Natural killer cell (primary cell): ENCODE results near the gene SEPTIN6. TPM values are rescaled to one million over a fixed set of nuclear protein-coding genes. Genes with fewer than 3 reads are reported as not detected.
A peak's percentile ranks its signal among the peaks of the same experiment; 100 is the strongest.
"Not testable (repeated sequence)": the region's sequence is repeated elsewhere in the genome, so short reads cannot be mapped to it uniquely, and the experiment has no call there.

Experiments used
- ATAC-seq, 3 donors: fragments of 150-1000 bp in 2 of 3; fragments of 200-7000 bp in 1 of 3; cut with Tn5 transposase; 1 replicate in 1 of 3; 2 replicates in 2 of 3; pipeline ENCODE4 v1.10.0; 2021; ENCODE audit warnings: mild to moderate bottlenecking in 2 of 3, moderate library complexity in 2 of 3
- DNase-seq, 2 donors: peaks; one replicate each; pipeline versions ENCODE4 v3.0.0 to v3.0.0-alpha.2; 2013 to 2021; ENCODE audit warnings: mixed read lengths in 1 of 2
- H3K27ac ChIP-seq: one replicate; pipeline ENCODE4 v1.5.1; 2013; ENCODE audit warnings: mild to moderate bottlenecking, low read length
- H3K27me3 ChIP-seq: one replicate; pipeline ENCODE4 v1.6.1; 2013; ENCODE audit warnings: low read length; ENCODE audit not compliant: control insufficient read depth, insufficient read depth
- H3K36me3 ChIP-seq: one replicate; pipeline ENCODE4 v1.6.1; 2013; ENCODE audit warnings: low read length; ENCODE audit not compliant: control insufficient read depth, insufficient read depth
- H3K4me1 ChIP-seq: one replicate; pipeline ENCODE4 v1.6.1; 2013; ENCODE audit warnings: low read length; ENCODE audit not compliant: control insufficient read depth, insufficient read depth
- H3K4me3 ChIP-seq: one replicate; pipeline ENCODE4 v1.5.1; 2013; ENCODE audit warnings: low read length
- H3K9me3 ChIP-seq: one replicate; pipeline ENCODE4 v1.6.1; 2013; ENCODE audit warnings: low read length; ENCODE audit not compliant: control insufficient read depth, insufficient read depth
- H3K27ac Mint-ChIP-seq, 2 donors: one replicate each; pipeline ENCODE4 v1.8.0; 2022; ENCODE audit warnings: mild to moderate bottlenecking in 2 of 2, mixed read lengths in 2 of 2, moderate library complexity in 1 of 2
- H3K27me3 Mint-ChIP-seq, 2 donors: one replicate each; pipeline ENCODE4 v1.8.0; 2022; ENCODE audit warnings: low read depth in 2 of 2, mixed read lengths in 2 of 2
- H3K36me3 Mint-ChIP-seq: one replicate; pipeline ENCODE4 v1.8.0; 2022; ENCODE audit warnings: mixed read lengths
- H3K4me1 Mint-ChIP-seq, 2 donors: one replicate each; pipeline ENCODE4 v1.8.0; 2022; ENCODE audit warnings: mixed read lengths in 2 of 2
- H3K4me3 Mint-ChIP-seq: one replicate; pipeline ENCODE4 v1.8.0; 2022; ENCODE audit warnings: mild to moderate bottlenecking, moderate library complexity, mixed read lengths
- H3K9me3 Mint-ChIP-seq, 2 donors: one replicate each; pipeline ENCODE4 v1.8.0; 2022; ENCODE audit warnings: mixed read lengths in 2 of 2
- WGBS: methylation state at CpG from one replicate; pipeline ENCODE4 v1.1.7; 2013; ENCODE audit warnings: missing lambda C conversion rate; ENCODE audit not compliant: insufficient coverage; 5-methylcytosine and 5-hydroxymethylcytosine counted together
- intact Hi-C: fragments of 100-400 bp; cut with micrococcal nuclease; formaldehyde crosslinking; loops from one replicate; pipeline ENCODE4 v1.14.2; 2022
- total RNA-seq, 4 donors: library from RNA; stranded (reverse); fragments of 120-200 nt in 1 of 4; gene quantifications; one replicate each; pipeline versions ENCODE4 v1.2.3 to v1.2.4, GENCODE V29; 2013 to 2022
- TF ChIP-seq, protein P1 (sequence below): fragments of 200-600 bp; IDR thresholded peaks from one replicate; pipeline ENCODE4 v1.8.0; 2022; ENCODE audit warnings: antibody characterized with exemption

Gene SEPTIN6
- total RNA-seq, 3 donors from 2014 or later (not counting 1 experiment from before 2014, with no cell fraction given): 138 to 202 (median 158) TPM

DNA sequence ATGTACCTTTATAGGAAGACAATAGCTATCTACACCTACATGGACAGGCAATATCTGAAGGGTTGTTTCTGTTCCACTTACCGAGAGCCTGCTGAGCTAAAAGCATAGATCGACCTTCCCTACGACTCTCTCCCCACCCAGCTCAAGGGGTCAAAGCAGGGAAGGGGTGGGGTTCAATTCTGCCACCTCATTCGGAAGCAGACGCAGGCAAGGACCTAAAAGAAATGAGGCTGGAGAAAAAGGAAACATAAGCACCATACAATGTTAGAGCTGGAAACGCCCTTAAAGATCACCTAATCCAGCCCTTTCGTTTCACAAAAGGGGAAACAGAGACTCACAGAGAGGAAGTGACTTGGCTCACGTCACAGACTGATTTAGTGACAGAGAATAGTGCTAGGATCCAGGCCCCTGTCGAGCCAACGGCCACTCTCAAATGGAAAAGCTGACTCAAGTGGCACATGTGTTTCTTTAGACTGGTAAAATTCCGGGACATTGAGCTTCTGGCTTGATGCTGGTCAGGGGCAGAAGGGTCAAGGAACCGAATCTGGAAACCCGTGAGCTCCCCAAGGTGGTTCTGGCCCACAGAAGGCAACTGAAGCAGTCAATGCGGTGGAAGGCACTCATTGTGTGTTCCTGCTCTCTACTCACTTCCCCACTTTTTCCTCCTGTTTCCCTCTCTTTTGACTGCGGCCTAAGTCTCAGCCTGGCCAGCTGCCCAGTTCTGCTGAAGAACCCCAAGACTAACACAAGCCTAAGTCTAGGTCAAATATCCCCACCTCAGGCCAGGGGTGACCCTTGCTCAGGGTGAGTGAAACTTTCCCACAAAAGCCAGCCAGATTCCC is 7.5 kb downstream of the SEPTIN6 start:
- Histone ChIP-seq H3K27me3 (no peaks in the 10 kb centered on the region), H3K27ac (peak overlapping the region; percentile 100), H3K4me3 (peak overlapping the region; percentile 5), H3K4me1 (peaks cover 94% of the 10 kb centered on the region), H3K36me3 (no peaks in the 10 kb centered on the region), H3K9me3 (no peaks in the 10 kb centered on the region)
- intact Hi-C loops: loop anchor here (5.0 to 10.0 kb wide), 2 partner anchors 72 to 81 kb away; partner anchors contain the start of genes NKRF and SOWAHD
- Mint-ChIP-seq H3K9me3 (no peaks in the 10 kb centered on the region), H3K27ac (peak overlapping the region; percentile 96 to 98), H3K36me3 (no peaks in the 10 kb centered on the region), H3K4me3 (peak overlapping the region; percentile 82), H3K4me1 (peaks cover 67 to 87% of the 10 kb centered on the region in 2 donors), H3K27me3 (no peaks in the 10 kb centered on the region)
- 4% methylated on average over 9 of the region's 15 CpGs for WGBS
- peak in 1 of 2 donors; percentile 75 for DNase-seq
- TF ChIP-seq, protein P1, sequence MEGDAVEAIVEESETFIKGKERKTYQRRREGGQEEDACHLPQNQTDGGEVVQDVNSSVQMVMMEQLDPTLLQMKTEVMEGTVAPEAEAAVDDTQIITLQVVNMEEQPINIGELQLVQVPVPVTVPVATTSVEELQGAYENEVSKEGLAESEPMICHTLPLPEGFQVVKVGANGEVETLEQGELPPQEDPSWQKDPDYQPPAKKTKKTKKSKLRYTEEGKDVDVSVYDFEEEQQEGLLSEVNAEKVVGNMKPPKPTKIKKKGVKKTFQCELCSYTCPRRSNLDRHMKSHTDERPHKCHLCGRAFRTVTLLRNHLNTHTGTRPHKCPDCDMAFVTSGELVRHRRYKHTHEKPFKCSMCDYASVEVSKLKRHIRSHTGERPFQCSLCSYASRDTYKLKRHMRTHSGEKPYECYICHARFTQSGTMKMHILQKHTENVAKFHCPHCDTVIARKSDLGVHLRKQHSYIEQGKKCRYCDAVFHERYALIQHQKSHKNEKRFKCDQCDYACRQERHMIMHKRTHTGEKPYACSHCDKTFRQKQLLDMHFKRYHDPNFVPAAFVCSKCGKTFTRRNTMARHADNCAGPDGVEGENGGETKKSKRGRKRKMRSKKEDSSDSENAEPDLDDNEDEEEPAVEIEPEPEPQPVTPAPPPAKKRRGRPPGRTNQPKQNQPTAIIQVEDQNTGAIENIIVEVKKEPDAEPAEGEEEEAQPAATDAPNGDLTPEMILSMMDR: no peak
- peak; percentile 32 to 73 (median 35) for ATAC-seq

DNA sequence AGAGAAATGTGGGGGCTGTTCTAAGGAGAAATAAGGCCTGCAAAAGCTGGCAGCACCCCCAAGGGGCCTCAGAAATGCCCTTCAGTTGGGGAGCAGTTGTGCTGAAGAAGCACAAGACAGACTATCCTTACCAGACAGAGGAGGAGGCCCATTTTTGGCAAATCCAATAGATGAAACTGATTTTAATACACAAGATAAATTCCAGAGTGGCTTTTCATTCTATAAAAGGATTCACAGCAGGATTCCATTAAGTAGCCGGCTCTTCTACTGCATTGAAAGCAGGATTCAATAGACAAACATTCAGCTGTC is 8.1 kb downstream of the SEPTIN6 start:
- intact Hi-C loops: loop anchor here (5.0 to 10.0 kb wide), 2 partner anchors 72 to 80 kb away; partner anchors contain the start of genes NKRF and SOWAHD

DNA sequence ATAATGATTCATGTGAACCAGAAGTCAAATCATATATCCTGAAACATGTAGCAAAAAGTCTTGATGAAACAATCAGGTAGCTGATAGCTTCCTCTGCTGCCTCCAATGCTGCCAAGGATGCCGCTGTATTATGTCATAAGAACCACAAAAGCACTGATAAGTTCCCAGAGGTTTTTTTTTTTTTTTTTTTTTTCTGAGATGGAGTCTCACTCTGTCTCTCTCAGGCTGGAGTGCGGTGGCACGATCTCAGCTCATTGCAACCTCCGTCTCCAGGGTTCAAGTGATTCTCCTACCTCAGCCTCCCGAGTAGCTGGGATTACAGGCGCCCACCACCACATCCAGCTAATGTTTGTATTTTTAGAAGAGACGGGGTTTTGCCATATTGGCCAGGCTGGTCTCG is 8.7 kb downstream of the SEPTIN6 start:
- ATAC-seq, H3K9me3 Mint-ChIP-seq, H3K27me3 ChIP-seq, H3K36me3 ChIP-seq, H3K27me3 Mint-ChIP-seq, H3K9me3 ChIP-seq, H3K36me3 Mint-ChIP-seq, H3K4me3 ChIP-seq: not testable (repeated sequence)
- peak in 1 of 2 donors; percentile 70 for DNase-seq
- H3K4me1 ChIP-seq: peaks cover 93% of the 10 kb centered on the region
- H3K4me1 Mint-ChIP-seq: peaks cover 64 to 83% of the 10 kb centered on the region in 2 donors
- H3K27ac Mint-ChIP-seq: peak overlapping the region; percentile 96 to 98
- peak overlapping the region; percentile 100 for H3K27ac ChIP-seq
- intact Hi-C loops: loop anchor here (10.0 kb wide), 1 partner anchor 80 kb away; the partner anchor contains the start of gene NKRF
- H3K4me3 Mint-ChIP-seq: peak overlapping the region; percentile 82
- 34% methylated on average over 3 of the region's 8 CpGs for WGBS

More for the DNA sequence above, 8.1 kb downstream of the SEPTIN6 start:
- Histone ChIP-seq H3K4me3 (peak overlapping the region; percentile 1), H3K36me3 (no peaks in the 10 kb centered on the region), H3K9me3 (no peaks in the 10 kb centered on the region), H3K27ac (peak overlapping the region; percentile 100), H3K4me1 (peaks cover 93% of the 10 kb centered on the region), H3K27me3 (no peaks in the 10 kb centered on the region)
- WGBS: 14% methylated on average over 1 of the region's 1 CpG
- DNase-seq (no peak), ATAC-seq (no peak)
- no peaks in the 10 kb centered on the region for H3K36me3 Mint-ChIP-seq
- no peaks in the 10 kb centered on the region for H3K27me3 Mint-ChIP-seq
- H3K9me3 Mint-ChIP-seq: no peaks in the 10 kb centered on the region
- TF ChIP-seq, protein P1: no peak
- peaks cover 63 to 81% of the 10 kb centered on the region in 2 donors for H3K4me1 Mint-ChIP-seq
- peak overlapping the region; percentile 82 for H3K4me3 Mint-ChIP-seq
- H3K27ac Mint-ChIP-seq: peak overlapping the region; percentile 96 to 98
